Frontal cortex (tissue), 4 donors: ENCODE data around the gene HSH2D. TPM values are rescaled to one million over a fixed set of nuclear protein-coding genes. Genes with fewer than 3 reads are reported as not detected.
"Not testable (repeated sequence)": the region's sequence is repeated elsewhere in the genome, so short reads cannot be mapped to it uniquely, and the experiment has no call there.

ENCODE experiments used
- DNase-seq, 2 donors: peaks; one replicate each; pipeline ENCODE4 v3.0.0; 2012; ENCODE audit warnings: low spot score in 2 of 2
- FAIRE-seq: peaks from 2 replicates; lab custom pipeline; 2012; peaks lifted over from hg19 to GRCh38; lab: Jason Lieb, UNC
- total RNA-seq: library from RNA; depleted of rRNA; stranded (reverse); fragments of >200 nt; gene quantifications from one replicate; pipeline ENCODE4 v1.2.3, GENCODE V29; 2014
- donor health status: control.
- donor health status: control.
- donor health status: control.

The HSH2D gene, protein sequence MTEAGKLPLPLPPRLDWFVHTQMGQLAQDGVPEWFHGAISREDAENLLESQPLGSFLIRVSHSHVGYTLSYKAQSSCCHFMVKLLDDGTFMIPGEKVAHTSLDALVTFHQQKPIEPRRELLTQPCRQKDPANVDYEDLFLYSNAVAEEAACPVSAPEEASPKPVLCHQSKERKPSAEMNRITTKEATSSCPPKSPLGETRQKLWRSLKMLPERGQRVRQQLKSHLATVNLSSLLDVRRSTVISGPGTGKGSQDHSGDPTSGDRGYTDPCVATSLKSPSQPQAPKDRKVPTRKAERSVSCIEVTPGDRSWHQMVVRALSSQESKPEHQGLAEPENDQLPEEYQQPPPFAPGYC
- total RNA-seq: under 0.01 TPM

DNA sequence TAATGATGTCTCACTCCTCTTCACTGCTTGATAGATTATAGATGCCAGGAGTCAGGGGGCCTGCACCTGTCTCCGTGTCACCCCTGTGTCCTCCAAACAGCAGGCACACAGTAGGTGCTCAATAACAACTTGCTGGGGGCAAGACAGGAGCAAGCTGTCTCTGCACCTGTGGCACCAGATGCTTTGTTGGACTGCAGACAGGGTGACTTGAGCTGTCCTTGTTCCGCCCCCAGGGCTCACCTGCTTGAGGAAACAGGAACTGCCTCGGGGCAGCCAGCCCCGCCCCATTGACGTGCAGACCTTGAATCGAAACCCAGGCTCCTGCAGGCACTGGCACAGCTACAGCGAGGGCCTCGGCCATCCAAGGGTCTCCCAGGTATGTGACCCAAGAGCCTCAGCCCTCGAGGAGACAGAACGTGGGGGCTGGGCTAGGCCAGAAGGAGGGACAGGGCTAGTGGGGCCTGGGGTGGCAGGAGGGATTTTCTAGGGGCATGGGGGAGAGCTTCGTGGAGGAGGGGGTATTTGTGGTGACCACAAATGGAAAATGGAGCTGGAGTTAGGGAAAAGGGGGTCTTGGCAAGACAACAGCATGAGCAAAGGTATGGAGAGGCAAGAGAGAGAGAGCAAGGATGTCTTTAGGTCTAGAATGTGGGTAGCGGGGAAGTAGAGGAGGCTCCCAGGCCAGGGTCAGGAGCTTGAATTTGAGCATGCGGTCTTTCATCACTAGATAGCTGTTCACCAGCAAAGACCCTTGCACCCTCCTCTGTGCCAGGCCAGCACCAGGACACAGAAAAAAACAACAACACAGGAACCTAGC is at the start of gene HSH2D:
Gene HSH2D, plus strand, starts transcription at position 287 of the 817 bp plus-strand sequence. CDS start 5,066 bp downstream, outside the sequence.
- FAIRE-seq (no peak), DNase-seq (no peak)

DNA sequence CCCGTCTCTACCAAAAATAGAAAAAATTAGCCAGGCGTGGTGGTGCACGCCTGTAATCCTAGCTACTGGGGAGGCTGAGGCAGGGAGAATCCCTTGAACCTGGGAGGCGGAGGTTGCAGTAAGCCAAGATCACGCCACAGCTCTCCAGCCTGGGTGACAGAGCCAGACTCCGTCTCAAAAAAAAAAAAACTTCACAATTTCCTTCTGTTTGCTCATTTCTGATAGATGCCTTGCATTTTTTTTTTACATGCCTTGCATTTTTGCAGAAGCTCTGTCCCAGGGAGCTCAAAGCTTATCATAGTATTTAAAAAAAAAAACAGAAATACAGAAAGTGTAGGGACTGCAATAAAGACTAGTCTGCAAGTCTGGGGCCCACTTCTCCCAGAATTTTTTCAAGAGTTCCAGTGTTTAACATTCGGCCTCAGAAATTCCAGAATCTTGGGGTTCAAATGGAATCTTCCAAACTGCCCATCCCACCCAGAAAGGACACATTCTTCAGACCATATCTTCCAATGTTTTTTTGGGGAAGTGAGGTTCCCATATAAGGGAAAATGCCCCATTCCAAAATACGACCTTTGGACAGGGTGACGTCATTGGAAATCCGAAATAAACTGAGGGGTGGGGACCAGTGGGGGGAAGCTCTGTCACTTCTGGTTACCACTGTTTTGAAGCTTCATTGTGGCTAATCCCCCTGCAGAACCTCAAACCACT is 49.0 kb upstream of the HSH2D start:
- no peak for FAIRE-seq
- DNase-seq: no peak

- DNase-seq (no peak), FAIRE-seq (no peak)
These were observed 48.4 kb upstream of the HSH2D start for GRCh38 chr19:16095071-16095571.

DNA sequence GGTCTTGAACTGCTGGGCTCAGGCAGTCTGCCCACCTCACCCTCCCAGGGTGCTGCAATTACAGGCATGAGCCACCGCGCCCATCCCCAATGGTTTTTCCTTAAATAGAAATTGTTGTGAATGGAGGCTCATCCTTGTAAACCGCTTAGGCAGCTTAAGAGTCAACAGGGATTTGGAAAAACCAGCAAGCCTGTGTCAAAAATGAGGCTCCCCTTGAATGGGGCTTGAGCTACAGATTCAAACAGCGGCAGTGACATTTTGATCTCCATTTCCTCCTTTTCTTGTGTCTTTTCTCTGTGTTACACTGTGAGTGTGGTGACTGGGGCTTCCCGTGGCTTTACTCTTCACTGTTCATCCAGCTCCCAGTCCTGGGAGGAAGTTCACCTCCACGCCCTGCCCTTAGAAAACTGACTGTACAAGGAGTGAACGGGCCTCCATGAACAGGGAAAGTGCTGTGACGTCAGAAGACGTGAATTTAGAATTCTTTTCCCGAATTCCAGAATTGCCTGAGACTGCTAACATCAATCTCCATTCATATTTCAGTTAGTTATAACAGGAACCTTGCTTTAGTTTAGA is 47.1 kb upstream of the HSH2D start:
- FAIRE-seq: no peak
- DNase-seq: no peak

- FAIRE-seq (no peak), DNase-seq (no peak)
These were observed 45.1 kb upstream of the HSH2D start for GRCh38 chr19:16098416-16098768.

DNA sequence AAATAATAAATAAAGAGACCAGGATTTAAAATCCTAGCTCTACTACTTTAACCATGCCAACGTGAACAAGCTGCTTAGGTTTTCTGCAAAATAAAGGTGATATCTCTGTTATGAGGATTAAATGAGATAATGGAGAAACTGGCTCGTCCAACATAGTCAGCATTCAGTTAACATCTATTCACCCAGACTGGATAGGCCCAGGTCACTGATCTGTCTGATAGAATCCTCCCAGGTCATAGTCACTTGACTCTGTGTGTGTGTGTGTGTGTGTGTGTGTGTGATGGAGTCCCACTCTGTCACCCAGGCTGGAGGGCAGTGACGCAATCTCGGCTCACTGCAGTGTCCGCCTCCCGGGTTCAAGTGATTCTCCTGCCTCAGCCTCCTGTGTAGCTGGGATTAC is 44.7 kb upstream of the HSH2D start:
- no peak for FAIRE-seq
- no peak for DNase-seq

DNA sequence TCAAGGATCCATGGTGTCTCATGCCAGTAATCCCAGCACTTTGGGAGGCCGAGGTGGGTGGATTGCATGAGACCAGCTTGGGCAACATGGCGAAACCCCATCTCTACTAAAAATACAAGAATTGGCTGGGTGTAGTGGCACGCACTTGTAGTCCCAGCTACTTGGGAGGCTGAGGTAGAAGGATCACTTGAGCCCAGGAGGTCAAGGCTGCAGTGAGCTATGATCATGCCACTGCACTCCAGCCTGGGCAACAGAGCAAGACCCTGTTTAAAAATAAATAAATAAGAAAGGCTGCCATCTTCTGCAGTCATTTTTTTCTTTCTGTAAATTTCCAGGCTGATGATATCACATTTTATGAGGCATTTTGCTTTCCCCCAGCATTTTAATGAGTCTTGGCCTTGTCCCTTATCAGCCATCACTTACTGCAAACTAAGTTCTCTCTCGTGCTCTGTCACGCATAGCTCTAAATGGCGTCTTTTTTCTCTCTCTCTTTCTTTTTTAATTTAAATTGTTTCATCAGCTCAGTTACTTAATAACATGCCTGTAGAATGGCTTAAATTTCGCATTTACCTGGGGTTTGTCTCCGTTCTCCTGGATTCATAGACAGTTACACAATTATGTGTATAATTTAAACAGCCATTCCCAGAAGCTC is 44.0 kb upstream of the HSH2D start:
- DNase-seq, FAIRE-seq: not testable (repeated sequence)

DNA sequence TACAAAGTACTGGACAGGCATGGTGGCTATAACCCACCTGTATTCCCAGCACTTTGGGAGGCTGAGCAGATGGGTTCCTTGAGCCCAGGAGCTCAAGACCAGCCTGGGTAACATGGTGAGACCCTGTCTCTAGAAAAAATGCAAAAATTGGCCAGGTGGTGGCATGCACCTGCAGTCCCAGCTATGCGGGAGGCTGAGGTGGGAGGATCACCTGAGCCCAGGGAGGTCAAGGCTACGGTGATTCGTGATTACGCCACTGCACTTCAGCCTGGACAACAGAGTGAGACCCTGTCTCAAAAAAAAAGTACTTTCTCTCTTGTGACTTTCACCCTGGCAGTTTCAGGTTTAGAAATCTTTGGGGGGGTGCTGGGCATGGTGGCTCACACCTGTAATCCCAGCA is 43.0 kb upstream of the HSH2D start:
- DNase-seq (no peak), FAIRE-seq (no peak)

GRCh38 chr19:16104722-16105121 is 38.8 kb upstream of the HSH2D start:
- FAIRE-seq (no peak), DNase-seq (no peak)

DNA sequence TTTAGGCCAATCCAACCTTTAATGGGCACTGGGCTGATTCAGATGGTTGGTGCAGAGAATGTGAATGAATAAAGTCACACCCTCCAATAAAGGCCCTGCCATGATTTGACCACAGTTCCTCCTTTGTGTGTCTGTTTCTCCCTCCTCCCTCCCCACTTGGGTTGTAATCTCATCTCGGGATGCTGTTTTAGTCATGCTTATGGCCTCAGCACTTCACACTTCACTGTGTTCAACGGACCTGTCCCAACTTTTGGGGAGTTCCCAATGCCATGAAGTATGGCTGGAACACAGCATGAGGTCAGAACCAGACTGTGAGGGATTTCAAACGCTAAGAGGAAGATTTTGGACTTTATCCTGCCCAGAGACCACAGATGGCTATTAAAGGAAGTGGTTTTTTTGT is 37.4 kb upstream of the HSH2D start:
- no peak for DNase-seq
- FAIRE-seq: no peak

DNA sequence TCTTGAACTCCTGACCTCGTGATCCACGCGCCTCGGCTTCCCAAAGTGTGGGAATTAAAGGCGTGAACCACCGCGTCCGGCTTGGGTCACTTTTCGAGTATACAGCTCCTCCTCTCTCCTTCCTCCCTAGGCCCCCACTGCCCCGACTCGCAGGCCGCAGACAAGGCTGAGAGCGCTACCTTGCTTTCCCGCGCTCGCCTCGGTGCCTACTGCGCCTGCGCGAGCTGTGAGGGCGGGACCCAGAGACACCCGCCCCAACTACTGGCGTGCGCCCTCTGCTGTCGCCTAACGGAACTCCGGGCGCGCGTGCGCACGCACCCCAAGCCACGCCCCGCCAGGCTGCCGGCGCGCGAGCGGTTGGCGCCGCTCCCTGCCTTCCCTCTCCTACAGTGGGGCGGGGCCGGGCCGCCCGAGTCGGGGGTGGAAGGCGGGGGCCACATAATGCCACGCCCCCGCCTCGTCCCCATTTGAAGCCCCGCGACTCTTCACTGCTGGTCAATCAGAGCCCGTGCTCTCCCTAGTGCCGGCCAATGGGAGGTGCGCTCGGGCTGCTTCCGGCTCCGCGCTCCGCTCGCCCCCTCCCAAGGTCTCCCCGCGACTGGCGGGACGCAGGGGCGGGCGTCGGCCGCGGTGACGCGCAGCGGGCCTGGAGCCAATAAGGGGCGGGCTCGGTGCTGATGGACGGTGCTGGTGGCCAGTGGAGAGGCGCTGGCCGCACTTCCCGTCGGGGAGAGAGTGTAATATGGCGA is 32.2 kb upstream of the HSH2D start, which contains the start of gene RAB8A:
Gene RAB8A, plus strand, starts transcription at position 730 of the 749 bp plus-strand sequence. Its CDS starts 13 bp downstream, at position 743.
- FAIRE-seq (no peak), DNase-seq (peak; percentile 99)

GRCh38 chr19:16111909-16112752 is 31.4 kb upstream of the HSH2D start:
- DNase-seq: peak in 1 of 2 donors; percentile 15
- no peak for FAIRE-seq

DNA sequence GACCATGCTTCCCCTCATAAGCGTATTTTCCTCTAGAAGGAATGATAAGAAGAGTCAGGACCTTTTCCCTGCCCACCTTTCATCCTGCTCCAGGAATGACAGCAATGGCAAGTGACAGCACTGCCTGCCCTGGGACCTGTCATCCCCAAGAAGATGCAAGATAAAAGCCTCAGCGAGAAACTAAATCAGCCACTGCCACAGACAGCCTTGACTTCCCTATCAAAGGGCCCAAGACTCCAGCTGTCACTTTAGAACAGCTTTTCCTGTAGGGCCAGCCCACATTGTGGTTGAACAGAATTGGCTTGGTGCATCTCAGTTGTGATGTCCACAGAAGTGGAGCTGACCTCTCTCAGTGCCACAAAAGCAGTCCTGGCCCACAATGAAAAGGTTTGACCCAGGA is 30.7 kb upstream of the HSH2D start:
- FAIRE-seq (no peak), DNase-seq (peak in 1 of 2 donors; percentile 12)

GRCh38 chr19:16113727-16114126 is 29.8 kb upstream of the HSH2D start:
- no peak for DNase-seq

DNA sequence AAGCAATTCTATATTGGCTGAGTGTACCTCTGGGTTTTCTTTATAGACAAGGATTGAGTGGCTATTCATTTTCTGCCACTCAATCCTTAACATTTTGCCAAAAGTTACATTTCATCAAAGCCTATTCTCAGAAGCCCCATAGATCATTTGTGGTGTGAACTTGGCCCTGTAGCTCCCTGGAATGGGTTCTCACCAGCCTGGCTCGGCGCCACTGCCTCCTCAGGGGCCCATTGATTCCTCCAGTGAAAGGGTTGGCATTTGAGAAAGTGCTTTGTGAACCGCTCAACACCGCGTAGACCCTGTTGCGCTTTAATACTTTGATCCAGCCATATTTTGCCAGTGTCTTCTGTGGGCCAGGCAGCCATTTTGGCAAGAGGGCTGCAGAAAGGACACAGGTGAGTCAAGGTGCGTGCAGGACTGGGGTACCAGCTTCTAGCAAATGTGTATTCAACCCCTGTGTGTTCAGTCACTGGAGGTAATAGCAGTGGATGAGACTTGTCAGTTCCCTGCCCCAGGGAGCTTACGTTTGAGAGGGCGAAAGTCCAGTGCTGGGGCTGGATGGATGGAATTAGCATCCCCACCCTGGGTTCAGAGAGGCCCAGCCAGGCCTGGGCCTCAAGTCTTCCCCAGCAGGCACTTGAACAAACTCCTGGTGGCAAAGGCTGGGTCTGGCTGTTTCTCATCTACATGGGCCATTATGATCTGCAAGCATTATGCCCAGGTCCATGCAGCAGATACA is 28.0 kb upstream of the HSH2D start:
- no peak for FAIRE-seq
- peak in 1 of 2 donors; percentile 30 for DNase-seq

More at GRCh38 chr19:16113727-16114126, 29.8 kb upstream of the HSH2D start:
- no peak for FAIRE-seq

DNA sequence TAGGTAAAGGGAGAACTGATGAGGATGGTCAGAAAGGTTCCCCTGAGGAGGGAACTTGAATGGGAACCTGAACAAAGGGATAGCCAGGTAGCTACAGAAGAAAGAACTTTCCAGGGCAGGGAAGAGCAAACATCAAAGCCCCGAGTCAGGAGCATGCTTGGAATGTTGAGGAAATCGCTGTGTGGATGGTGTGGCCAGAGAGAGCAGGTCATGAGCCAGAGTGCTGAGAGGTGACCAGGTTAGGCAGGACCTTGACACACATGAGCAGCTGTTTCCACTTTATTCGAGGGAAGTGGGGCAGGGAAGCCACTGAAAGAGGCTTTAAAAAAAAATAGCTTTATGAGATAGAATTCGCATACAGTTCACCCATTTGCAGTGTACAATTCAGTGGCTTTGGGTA is 27.4 kb upstream of the HSH2D start:
- DNase-seq (no peak), FAIRE-seq (no peak)

- DNase-seq: no peak
These were observed 25.9 kb upstream of the HSH2D start for GRCh38 chr19:16117594-16118033.

More at GRCh38 chr19:16117594-16118033, 25.9 kb upstream of the HSH2D start:
- FAIRE-seq: no peak
